H1 (cell line): ENCODE measurements around the gene ADH1B.
"Not testable (repeated sequence)": the region's sequence is repeated elsewhere in the genome, so short reads cannot be mapped to it uniquely, and the experiment has no call there.

ENCODE experiments used
- BCL11A ChIP-seq, 2 experiments: IDR thresholded peaks; one replicate each; pipeline ENCODE4 v1.6.1; 2011; ENCODE audit warnings: low read depth in 2 of 2, low read length in 2 of 2, mild to moderate bottlenecking in 2 of 2
- CHD1 ChIP-seq: IDR thresholded peaks from 2 replicates; pipeline ENCODE4 v1.6.1; 2012; ENCODE audit warnings: low read depth, low read length, improper control_type of control experiment
- KDM1A ChIP-seq: fragments of 200-600, 300-600 bp; sonication (generic); IDR thresholded peaks from 2 replicates; pipeline ENCODE4 v1.7.1; 2016; ENCODE audit warnings: mild to moderate bottlenecking, low read length, borderline replicate concordance
- POLR2A ChIP-seq, 2 experiments: IDR thresholded peaks; 1 replicate in 1 of 2; 2 replicates in 1 of 2; pipeline ENCODE4 v1.6.1; 2011; ENCODE audit warnings: low read depth in 2 of 2, low read length in 2 of 2, mild to moderate bottlenecking in 2 of 2; ENCODE audit errors: control extremely low read depth in 1 of 2
- SRF ChIP-seq: IDR thresholded peaks from 2 replicates; pipeline ENCODE4 v1.6.1; 2011; ENCODE audit warnings: mild to moderate bottlenecking, low read depth, low read length, moderate library complexity
- TAF1 ChIP-seq: IDR thresholded peaks from 2 replicates; pipeline ENCODE4 v1.6.1; 2011; ENCODE audit warnings: mild to moderate bottlenecking, low read depth, low read length
- TAF7 ChIP-seq: optimal IDR thresholded peaks from 2 replicates; pipeline ENCODE3; 2011; ENCODE audit warnings: low read depth, mild to moderate bottlenecking, inconsistent platforms, low read length, moderate library complexity, borderline replicate concordance
- ZNF274 ChIP-seq: IDR thresholded peaks from 2 replicates; pipeline ENCODE4 v1.7.0; 2012; ENCODE audit warnings: low read length, borderline replicate concordance; ENCODE audit errors: extremely low read depth
- TF ChIP-seq, protein P1 (sequence below), 3 experiments: IDR thresholded peaks; 1 replicate in 2 of 3; 2 replicates in 1 of 3; pipeline versions ENCODE4 v1.5.1 to v1.6.1; 2011; ENCODE audit warnings: low read length in 3 of 3, mild to moderate bottlenecking in 3 of 3, inconsistent platforms in 2 of 3, low read depth in 1 of 3, moderate library complexity in 1 of 3; ENCODE audit not compliant: insufficient read depth in 1 of 3; ENCODE audit errors: control extremely low read depth in 1 of 3
- TF ChIP-seq, protein P2 (sequence below): IDR thresholded peaks from 2 replicates; pipeline ENCODE4 v1.6.1; 2011; ENCODE audit warnings: low read length, improper control_type of control experiment

DNA sequence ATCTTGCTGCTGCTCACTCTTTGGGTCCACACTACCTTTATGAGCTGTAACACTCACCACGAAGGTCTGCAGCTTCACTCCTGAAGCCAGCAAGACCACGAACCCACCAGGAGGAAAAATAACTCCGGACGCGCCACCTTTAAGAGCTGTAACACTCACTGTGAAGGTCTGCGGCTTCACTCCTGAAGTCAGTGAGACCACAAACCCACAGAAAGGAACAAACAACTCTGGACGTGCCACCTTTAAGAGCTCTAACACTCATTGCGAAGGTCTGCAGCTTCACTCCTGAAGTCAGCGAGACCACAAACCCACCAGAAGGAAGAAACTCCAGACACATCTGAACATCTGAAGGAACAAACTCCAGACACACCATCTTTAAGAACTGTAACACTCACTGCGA lies 34.9 kb upstream of the ADH1B start:
- TF ChIP-seq KDM1A; POLR2A (IDR thresholded peaks at IDR 0.05; ENCODE audit: control extremely low read depth in 1 of 2, low read depth in 2 of 2, low read length in 2 of 2); CHD1; BCL11A (IDR thresholded peaks at IDR 0.05; ENCODE audit: low read depth in 2 of 2, low read length in 2 of 2); TAF7; SRF; ZNF274; TAF1: not testable (repeated sequence)
- TF ChIP-seq, protein P1, sequence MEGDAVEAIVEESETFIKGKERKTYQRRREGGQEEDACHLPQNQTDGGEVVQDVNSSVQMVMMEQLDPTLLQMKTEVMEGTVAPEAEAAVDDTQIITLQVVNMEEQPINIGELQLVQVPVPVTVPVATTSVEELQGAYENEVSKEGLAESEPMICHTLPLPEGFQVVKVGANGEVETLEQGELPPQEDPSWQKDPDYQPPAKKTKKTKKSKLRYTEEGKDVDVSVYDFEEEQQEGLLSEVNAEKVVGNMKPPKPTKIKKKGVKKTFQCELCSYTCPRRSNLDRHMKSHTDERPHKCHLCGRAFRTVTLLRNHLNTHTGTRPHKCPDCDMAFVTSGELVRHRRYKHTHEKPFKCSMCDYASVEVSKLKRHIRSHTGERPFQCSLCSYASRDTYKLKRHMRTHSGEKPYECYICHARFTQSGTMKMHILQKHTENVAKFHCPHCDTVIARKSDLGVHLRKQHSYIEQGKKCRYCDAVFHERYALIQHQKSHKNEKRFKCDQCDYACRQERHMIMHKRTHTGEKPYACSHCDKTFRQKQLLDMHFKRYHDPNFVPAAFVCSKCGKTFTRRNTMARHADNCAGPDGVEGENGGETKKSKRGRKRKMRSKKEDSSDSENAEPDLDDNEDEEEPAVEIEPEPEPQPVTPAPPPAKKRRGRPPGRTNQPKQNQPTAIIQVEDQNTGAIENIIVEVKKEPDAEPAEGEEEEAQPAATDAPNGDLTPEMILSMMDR (IDR thresholded peaks at IDR 0.05; ENCODE audit: control extremely low read depth in 1 of 3, insufficient read depth in 1 of 3, low read depth in 1 of 3, low read length in 3 of 3) = not testable (repeated sequence)
- TF ChIP-seq, protein P2, sequence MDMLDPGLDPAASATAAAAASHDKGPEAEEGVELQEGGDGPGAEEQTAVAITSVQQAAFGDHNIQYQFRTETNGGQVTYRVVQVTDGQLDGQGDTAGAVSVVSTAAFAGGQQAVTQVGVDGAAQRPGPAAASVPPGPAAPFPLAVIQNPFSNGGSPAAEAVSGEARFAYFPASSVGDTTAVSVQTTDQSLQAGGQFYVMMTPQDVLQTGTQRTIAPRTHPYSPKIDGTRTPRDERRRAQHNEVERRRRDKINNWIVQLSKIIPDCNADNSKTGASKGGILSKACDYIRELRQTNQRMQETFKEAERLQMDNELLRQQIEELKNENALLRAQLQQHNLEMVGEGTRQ = not testable (repeated sequence)
